Gastroesophageal sphincter (tissue), 4 donors: ENCODE results near the gene CSNK2B. TPM values are rescaled to one million over a fixed set of nuclear protein-coding genes. Genes with fewer than 3 reads are reported as not detected.
A peak's percentile ranks its signal among the peaks of the same experiment; 100 is the strongest.

Experiments
- ATAC-seq: fragments of 150-250 bp; one replicate; pipeline ENCODE4 v1.9.1; 2016; ENCODE audit warnings: mild to moderate bottlenecking, moderate library complexity
- H3K27ac ChIP-seq, 4 donors: fragments of 200-600 bp; sonication (generic) in 3 of 4; 1 replicate in 3 of 4; 2 replicates in 1 of 4; pipeline ENCODE4 v1.5.1; 2016 to 2019
- H3K27me3 ChIP-seq: fragments of 200-600 bp; sonication (generic); one replicate; pipeline ENCODE4 v1.5.1; 2019
- H3K36me3 ChIP-seq, 2 donors: fragments of 200-600 bp; sonication (generic); one replicate each; pipeline ENCODE4 v1.5.1; 2019; ENCODE audit warnings: control low read depth in 1 of 2
- H3K4me1 ChIP-seq, 3 donors: fragments of 200-600 bp; sonication (generic); 1 replicate in 2 of 3; 2 replicates in 1 of 3; pipeline ENCODE4 v1.5.1; 2016 to 2019; ENCODE audit warnings: control low read depth in 2 of 3
- H3K4me3 ChIP-seq, 2 donors: fragments of 200-600 bp; sonication (generic); one replicate each; pipeline ENCODE4 v1.5.1; 2019; ENCODE audit warnings: mild to moderate bottlenecking in 1 of 2, moderate library complexity in 1 of 2
- H3K9me3 ChIP-seq, 3 donors: fragments of 200-600 bp; sonication (generic); one replicate each; pipeline ENCODE4 v1.5.1; 2017 to 2019; ENCODE audit warnings: control low read depth in 2 of 3
- EP300 ChIP-seq: sonication (generic); formaldehyde crosslinking; IDR thresholded peaks from one replicate; pipeline ENCODE4 v1.6.1; 2017; ENCODE audit warnings: antibody characterized with exemption, mild to moderate bottlenecking
- POLR2A ChIP-seq, 2 donors: fragments of 450-650 bp; IDR thresholded peaks; one replicate each; pipeline ENCODE4 v1.6.1; 2017; ENCODE audit warnings: antibody characterized with exemption in 2 of 2, mild to moderate bottlenecking in 2 of 2, moderate library complexity in 1 of 2
- POLR2AphosphoS5 ChIP-seq: sonication (generic); formaldehyde crosslinking; IDR thresholded peaks from one replicate; pipeline ENCODE4 v1.6.1; 2017; ENCODE audit warnings: antibody characterized with exemption
- WGBS, 2 donors: methylation state at CpG; one replicate each; pipeline ENCODE4 v1.1.5; 2018; ENCODE audit warnings: low coverage in 1 of 2; 5-methylcytosine and 5-hydroxymethylcytosine counted together
- total RNA-seq, 4 donors: library from RNA; depleted of rRNA; stranded (reverse); fragments of >200 nt; gene quantifications; one replicate each; pipeline ENCODE4 v1.1.0, GENCODE V29; 2016
- TF ChIP-seq, protein P1 (sequence below), 4 experiments: fragments of 200-600 bp in 2 of 4; fragments of 450-650 bp in 2 of 4; sonication (generic) in 1 of 4; IDR thresholded peaks; one replicate each; pipeline ENCODE4 v1.5.1; 2017 to 2019; ENCODE audit warnings: antibody characterized with exemption in 4 of 4, mild to moderate bottlenecking in 2 of 4, moderate library complexity in 2 of 4

The CSNK2B gene
- total RNA-seq, 4 donors from 2014 or later = 162 to 197 (median 167) TPM

DNA sequence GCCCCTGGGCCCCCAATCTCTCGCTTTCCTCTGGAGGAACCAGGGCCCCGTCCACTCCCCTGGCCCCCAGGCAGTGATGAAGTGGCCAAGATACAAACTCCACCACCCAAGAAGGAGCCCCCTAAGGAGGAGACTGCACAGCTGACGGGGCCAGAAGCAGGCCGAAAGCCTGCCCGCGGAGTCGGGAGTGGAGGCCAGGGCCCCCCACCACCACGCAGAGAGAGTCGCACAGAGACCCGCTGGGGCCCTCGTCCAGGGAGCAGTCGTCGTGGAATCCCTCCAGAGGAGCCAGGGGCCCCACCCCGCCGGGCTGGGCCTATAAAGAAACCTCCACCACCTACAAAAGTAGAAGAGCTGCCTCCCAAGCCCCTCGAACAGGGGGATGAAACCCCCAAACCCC is 34.7 kb upstream of the CSNK2B start:
- WGBS, 2 donors = no CpG with 5 or more reads among the region's 16 CpGs
- no peaks in the 10 kb centered on the region for H3K4me1 ChIP-seq
- H3K27me3 ChIP-seq = no peaks in the 10 kb centered on the region
- ATAC-seq = no peak
- H3K36me3 ChIP-seq = peaks cover 0 to 100% of the 10 kb centered on the region in 2 donors
- H3K27ac ChIP-seq = no peak overlapping the region
- TF ChIP-seq EP300 (no peak), POLR2A (IDR thresholded peaks at IDR 0.05) (no peak), POLR2AphosphoS5 (no peak)
- TF ChIP-seq, protein P1, sequence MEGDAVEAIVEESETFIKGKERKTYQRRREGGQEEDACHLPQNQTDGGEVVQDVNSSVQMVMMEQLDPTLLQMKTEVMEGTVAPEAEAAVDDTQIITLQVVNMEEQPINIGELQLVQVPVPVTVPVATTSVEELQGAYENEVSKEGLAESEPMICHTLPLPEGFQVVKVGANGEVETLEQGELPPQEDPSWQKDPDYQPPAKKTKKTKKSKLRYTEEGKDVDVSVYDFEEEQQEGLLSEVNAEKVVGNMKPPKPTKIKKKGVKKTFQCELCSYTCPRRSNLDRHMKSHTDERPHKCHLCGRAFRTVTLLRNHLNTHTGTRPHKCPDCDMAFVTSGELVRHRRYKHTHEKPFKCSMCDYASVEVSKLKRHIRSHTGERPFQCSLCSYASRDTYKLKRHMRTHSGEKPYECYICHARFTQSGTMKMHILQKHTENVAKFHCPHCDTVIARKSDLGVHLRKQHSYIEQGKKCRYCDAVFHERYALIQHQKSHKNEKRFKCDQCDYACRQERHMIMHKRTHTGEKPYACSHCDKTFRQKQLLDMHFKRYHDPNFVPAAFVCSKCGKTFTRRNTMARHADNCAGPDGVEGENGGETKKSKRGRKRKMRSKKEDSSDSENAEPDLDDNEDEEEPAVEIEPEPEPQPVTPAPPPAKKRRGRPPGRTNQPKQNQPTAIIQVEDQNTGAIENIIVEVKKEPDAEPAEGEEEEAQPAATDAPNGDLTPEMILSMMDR (IDR thresholded peaks at IDR 0.05) = no peak
- no peak overlapping the region for H3K4me3 ChIP-seq
- no peaks in the 10 kb centered on the region for H3K9me3 ChIP-seq

GRCh38 chr6:31631681-31632278 is 34.1 kb upstream of the CSNK2B start:
- H3K4me3 ChIP-seq = no peak overlapping the region
- peaks cover 0 to 100% of the 10 kb centered on the region in 2 donors for H3K36me3 ChIP-seq
- H3K4me1 ChIP-seq = no peaks in the 10 kb centered on the region
- no peaks in the 10 kb centered on the region for H3K9me3 ChIP-seq
- no peak for TF ChIP-seq POLR2A (IDR thresholded peaks at IDR 0.05)
- TF ChIP-seq EP300 = no peak
- TF ChIP-seq POLR2AphosphoS5 = peak; percentile 7
- no peaks in the 10 kb centered on the region for H3K27me3 ChIP-seq
- no peak for ATAC-seq
- WGBS, 2 donors = 90% methylated on average over 13 of the region's 32 CpGs; no CpG with 5 or more reads in 1 of the 2 donors
- H3K27ac ChIP-seq = peak overlapping the region in 1 of 4 donors; percentile 42

GRCh38 chr6:31632279-31632946 is 33.5 kb upstream of the CSNK2B start:
- 100% methylated on average over 1 to 2 of the region's 26 CpGs for WGBS, 2 donors
- ATAC-seq = no peak
- Histone ChIP-seq H3K4me3 (no peak overlapping the region), H3K36me3 (peaks cover 0 to 100% of the 10 kb centered on the region in 2 donors), H3K27me3 (no peaks in the 10 kb centered on the region), H3K9me3 (no peaks in the 10 kb centered on the region), H3K4me1 (no peaks in the 10 kb centered on the region), H3K27ac (peak overlapping the region in 3 of 4 donors; percentile 30 to 42 (median 42))
- TF ChIP-seq POLR2AphosphoS5 (no peak), EP300 (no peak), POLR2A (IDR thresholded peaks at IDR 0.05) (no peak)
- TF ChIP-seq, protein P1 (IDR thresholded peaks at IDR 0.05) = no peak

GRCh38 chr6:31633447-31633846 is 32.4 kb upstream of the CSNK2B start:
- H3K4me3 ChIP-seq = no peak overlapping the region
- TF ChIP-seq POLR2AphosphoS5 (no peak), POLR2A (IDR thresholded peaks at IDR 0.05) (no peak), EP300 (no peak)
- TF ChIP-seq, protein P1 (IDR thresholded peaks at IDR 0.05) = no peak
- peak overlapping the region in 1 of 4 donors; percentile 14 for H3K27ac ChIP-seq
- H3K9me3 ChIP-seq = no peaks in the 10 kb centered on the region
- peaks cover 0 to 100% of the 10 kb centered on the region in 2 donors for H3K36me3 ChIP-seq
- H3K27me3 ChIP-seq = no peaks in the 10 kb centered on the region
- ATAC-seq = no peak
- WGBS, 2 donors = 60 to 64% methylated on average over 3 to 5 of the region's 7 CpGs
- no peaks in the 10 kb centered on the region for H3K4me1 ChIP-seq

- Histone ChIP-seq H3K27ac (peak overlapping the region in 1 of 4 donors; percentile 14), H3K27me3 (no peaks in the 10 kb centered on the region), H3K4me1 (no peaks in the 10 kb centered on the region), H3K4me3 (no peak overlapping the region), H3K9me3 (no peaks in the 10 kb centered on the region), H3K36me3 (peaks cover 0 to 100% of the 10 kb centered on the region in 2 donors)
- no peak for ATAC-seq
- WGBS, 2 donors = 85 to 92% methylated on average over 2 of the region's 3 CpGs
- TF ChIP-seq EP300 (no peak), POLR2AphosphoS5 (no peak), POLR2A (IDR thresholded peaks at IDR 0.05) (no peak)
- TF ChIP-seq, protein P1 (IDR thresholded peaks at IDR 0.05) = no peak
These were observed 31.7 kb upstream of the CSNK2B start for GRCh38 chr6:31634131-31634530.
